C4-2B (cell line): ENCODE data around the gene OCIAD1.
"Not testable (repeated sequence)": the region's sequence is repeated elsewhere in the genome, so short reads cannot be mapped to it uniquely, and the experiment has no call there.

Source experiments
- H3K27ac ChIP-seq: fragments of 450-650 bp; 2 replicates; pipeline ENCODE4 v1.5.1; 2017
- CTCF ChIP-seq: fragments of 450-650 bp; conservative IDR thresholded peaks from 2 replicates; pipeline ENCODE4 v1.5.1; 2017; ENCODE audit warnings: mild to moderate bottlenecking
- ZFX ChIP-seq: fragments of 450-650 bp; IDR thresholded peaks from 2 replicates; pipeline ENCODE4 v1.6.1; 2017

The OCIAD1 gene

GRCh38 chr4:48877827-48878535, 47.1 kb downstream of the OCIAD1 start:
- TF ChIP-seq ZFX = no peak
- TF ChIP-seq CTCF = no peak
- H3K27ac ChIP-seq = no peak overlapping the region

GRCh38 chr4:48879561-48880442, 48.9 kb downstream of the OCIAD1 start:
- no peak overlapping the region for H3K27ac ChIP-seq
- TF ChIP-seq CTCF (no peak), ZFX (no peak)

- H3K27ac ChIP-seq = not testable (repeated sequence)
Observed at GRCh38 chr4:48881646-48882045, 50.8 kb downstream of the OCIAD1 start.

- H3K27ac ChIP-seq = not testable (repeated sequence)
Observed at GRCh38 chr4:48889750-48890149, 58.9 kb downstream of the OCIAD1 start.

- TF ChIP-seq ZFX (no peak), CTCF (no peak)
Observed at GRCh38 chr4:48891028-48891619, 60.2 kb downstream of the OCIAD1 start.

GRCh38 chr4:48896845-48897244, 66.0 kb downstream of the OCIAD1 start:
- no peak overlapping the region for H3K27ac ChIP-seq
- no peak for TF ChIP-seq ZFX
- no peak for TF ChIP-seq CTCF

More at GRCh38 chr4:48891028-48891619, 60.2 kb downstream of the OCIAD1 start:
- no peak overlapping the region for H3K27ac ChIP-seq

- TF ChIP-seq CTCF = no peak
- TF ChIP-seq ZFX = no peak
- no peak overlapping the region for H3K27ac ChIP-seq
Observed at GRCh38 chr4:48898733-48899431, 68.0 kb downstream of the OCIAD1 start.

GRCh38 chr4:48899432-48899749, 68.5 kb downstream of the OCIAD1 start:
- no peak for TF ChIP-seq CTCF
- H3K27ac ChIP-seq = no peak overlapping the region
